GM08714 (cell line): ENCODE measurements around the gene MRO.

Experiments used
- H3K4me3 ChIP-seq: fragments of 200-500 bp; sonication (Bioruptor generic); 2 replicates; pipeline ENCODE4 v1.5.1; 2014; ENCODE audit warnings: mild to moderate bottlenecking, low read length, inconsistent platforms
- ZNF274 ChIP-seq: IDR thresholded peaks from 2 replicates; pipeline ENCODE4 v1.6.1; 2012; ENCODE audit warnings: mild to moderate bottlenecking, low read depth, low read length

The MRO gene

DNA sequence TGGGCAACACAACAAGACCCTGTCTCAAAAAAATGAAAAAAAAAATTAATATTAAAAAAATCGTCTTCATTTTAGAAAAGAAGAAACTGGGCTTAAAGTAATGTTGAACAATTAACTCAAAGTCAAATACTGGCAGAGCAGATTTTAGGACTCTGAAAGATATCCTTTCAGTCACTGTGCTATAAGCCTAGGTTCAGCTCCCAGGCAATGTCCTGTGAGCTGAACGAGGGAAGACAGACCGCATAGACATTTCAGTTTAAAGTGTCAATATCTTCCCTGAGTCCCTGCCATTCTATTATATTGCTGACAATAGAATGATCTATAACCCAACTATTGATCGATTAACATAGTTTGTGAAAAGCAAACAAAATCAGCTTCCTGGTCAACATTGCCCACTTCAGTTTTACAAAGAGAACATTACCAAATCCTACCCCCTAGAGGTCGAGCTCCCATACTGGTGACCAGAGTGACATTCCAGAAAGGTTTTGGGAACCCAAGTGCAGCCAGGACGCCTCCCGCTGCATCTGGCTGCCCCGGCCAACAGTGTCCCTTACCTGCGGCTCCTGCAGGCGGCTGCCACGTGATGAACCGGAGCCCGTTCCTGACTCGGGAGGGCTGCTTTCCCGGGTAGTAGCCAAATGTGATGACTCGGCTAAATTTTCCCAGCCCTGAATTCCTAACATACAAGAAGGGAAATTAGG lies 639 bp downstream of the MRO start:
- no peak for TF ChIP-seq ZNF274
- H3K4me3 ChIP-seq: no peak overlapping the region

DNA sequence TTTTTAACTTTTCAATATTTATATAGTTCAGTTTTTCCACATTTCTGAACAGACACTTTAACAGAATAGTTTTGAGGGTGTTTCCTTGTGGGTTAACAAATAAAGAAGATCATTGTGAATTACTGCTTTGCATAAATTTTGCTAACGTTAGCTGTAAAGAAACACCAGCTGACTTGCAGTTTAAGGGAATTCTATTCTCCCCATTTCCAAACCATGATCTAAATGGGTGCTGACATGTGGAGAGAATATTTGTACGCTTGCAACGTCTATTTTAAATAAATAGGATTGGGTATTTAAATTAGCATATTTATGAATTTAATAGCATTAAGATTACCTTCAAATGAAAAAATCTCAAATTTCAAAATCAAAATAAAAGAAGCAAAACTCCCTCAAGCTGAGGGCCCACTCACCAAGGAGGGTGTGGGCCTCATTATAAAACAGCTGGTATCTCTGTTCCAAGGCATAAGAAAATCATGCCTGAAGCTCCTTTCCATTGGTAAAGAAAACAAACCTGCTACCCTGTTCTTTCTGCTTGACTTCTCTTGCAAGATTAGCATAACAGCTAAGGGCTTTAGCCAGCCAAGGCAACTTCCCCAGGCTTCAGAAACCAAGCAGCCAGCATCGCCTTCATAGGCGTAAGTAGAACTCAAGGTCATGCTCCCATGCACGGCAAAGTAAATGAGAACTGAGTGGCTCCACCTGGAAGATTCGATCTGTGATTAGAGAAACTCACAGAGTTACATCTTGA lies 3.2 kb downstream of the MRO start:
- no peak for TF ChIP-seq ZNF274
- no peak overlapping the region for H3K4me3 ChIP-seq

DNA sequence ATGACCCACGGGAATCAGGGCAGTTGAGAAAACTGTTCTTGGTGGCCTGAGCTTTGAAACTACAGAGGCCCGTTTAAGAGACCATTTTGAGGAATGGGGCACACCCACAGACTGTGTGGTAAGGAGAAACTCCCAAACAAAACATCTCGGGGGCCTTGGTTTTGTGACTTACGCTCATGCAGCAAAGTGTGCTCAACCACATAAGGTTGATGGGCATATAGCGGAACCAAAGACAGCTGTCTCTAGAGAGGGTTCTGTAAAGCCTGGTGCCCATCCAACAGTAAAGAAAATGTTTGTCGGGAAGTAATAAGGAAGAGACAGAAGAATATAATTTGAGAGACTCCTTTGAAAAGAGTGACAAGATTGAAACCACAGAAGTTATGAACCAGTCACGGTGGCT lies 5.4 kb downstream of the MRO start:
- TF ChIP-seq ZNF274: no peak
- H3K4me3 ChIP-seq: no peak overlapping the region

DNA sequence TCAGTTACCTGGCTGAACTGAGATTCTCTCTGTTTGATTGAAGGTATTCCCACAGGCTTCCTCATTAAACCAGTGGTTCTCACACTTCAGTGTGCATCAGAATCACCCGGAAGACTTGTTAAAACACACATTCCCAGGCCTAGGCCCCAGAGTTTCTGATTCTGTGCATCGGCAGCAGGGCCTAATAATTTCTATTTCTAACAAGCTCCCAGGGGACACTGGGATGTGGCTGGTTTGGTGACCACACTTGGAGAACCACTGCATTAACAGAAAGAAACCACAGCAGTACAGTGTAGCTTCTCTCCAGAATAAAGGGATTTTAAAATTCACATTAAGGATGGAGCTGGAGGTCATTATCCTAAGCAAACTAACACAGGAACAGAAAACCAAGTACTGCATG lies 6.5 kb downstream of the MRO start:
- TF ChIP-seq ZNF274: no peak

DNA sequence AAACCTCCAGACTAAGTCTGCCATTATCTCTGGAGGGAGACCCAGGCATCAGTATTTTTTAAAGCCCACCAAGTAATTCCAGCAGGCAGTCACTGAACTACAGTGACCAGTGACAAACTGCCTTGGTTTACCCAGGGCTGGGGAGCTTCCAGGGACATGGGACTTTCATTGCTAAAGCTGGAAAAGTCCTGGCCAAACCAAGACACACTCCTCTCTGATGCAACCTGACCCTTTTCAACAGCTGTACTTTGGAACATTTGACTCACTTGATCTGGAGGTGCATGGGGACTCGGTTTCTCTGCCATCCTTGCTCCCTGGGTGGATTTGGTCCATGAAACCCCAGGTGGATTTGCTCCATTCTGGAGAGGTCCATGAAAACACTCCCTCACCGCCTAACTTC lies 7.0 kb downstream of the MRO start:
- H3K4me3 ChIP-seq: no peak overlapping the region
- no peak for TF ChIP-seq ZNF274

More for the DNA sequence above, 6.5 kb downstream of the MRO start:
- no peak overlapping the region for H3K4me3 ChIP-seq

DNA sequence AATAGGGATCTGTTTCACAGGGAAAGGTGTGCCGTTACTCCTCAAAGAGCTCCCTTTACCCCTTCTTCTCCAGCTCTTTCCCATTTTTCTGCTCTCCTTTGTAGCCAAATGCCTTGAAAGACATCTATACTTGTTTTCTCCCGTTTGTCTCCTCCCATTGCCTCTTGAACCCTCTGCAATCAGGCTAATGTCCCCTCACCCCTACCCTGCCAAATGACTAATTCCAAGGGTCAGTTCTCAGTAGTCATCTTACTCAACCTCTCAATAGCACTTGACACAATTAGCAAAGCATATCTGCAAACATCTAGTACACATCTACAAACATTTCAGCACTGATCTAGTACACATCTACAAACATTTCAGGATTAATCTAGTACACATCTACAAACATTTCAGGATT lies 12.6 kb downstream of the MRO start:
- no peak for TF ChIP-seq ZNF274
- no peak overlapping the region for H3K4me3 ChIP-seq

DNA sequence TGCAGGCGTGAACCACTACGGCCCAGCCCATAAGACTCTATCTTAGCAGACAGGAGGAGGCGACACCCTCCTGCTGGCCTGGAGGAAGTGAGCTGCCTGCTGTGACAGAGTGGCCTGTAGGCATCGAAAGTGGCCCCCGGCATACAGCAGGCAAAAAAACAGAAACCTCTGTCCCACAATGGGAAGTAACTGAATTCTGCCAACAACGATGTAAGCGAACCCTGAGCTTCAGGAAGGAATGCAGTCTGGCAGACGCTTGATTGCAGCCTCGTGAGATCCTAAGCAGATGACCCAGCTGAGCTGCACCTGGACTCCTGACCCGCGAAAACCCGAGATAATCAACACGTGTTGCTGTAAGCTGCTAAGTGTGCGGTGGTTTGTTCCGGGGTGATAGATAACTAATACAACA lies 13.6 kb downstream of the MRO start:
- H3K4me3 ChIP-seq: no peak overlapping the region
- no peak for TF ChIP-seq ZNF274

DNA sequence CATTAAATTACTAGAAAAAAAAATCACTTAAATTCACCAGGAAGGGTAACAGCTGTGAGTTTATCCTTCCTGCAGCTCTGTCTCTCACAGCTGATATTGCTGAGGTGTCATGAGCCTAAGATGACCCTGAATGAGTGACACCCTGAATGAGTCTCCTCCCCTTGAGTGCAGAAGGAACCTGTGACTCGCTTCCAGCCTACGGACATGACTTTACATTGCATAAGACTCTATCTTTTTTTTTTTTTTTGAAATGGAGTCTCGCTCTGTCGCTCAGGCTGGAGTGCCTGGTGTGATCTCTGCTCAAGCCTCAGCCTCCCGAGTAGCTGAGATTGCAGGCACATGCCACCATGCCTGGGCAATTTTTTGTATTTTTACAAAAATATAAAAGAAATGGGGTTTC lies 14.1 kb downstream of the MRO start:
- H3K4me3 ChIP-seq: no peak overlapping the region
- TF ChIP-seq ZNF274: no peak

DNA sequence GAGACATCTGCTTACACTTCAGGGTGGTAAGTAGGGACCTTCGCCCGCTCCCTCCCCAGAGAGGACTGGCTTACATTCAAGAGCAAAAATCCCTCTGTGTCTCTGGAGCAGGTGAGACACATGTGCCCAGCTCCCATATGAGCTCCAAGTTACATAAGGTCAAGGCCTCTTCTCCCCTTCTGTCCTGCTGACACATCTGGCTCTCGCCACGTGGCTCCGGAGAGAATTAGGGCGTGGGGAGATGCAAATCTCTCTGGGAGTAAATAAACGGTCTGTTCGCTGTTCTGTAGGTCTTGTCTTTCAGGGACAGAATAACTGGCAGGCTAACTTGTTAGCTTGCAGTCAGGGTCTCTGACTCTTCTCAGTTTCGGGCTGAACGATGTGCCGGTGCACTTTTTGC lies 16.2 kb downstream of the MRO start:
- TF ChIP-seq ZNF274: no peak
- H3K4me3 ChIP-seq: no peak overlapping the region

DNA sequence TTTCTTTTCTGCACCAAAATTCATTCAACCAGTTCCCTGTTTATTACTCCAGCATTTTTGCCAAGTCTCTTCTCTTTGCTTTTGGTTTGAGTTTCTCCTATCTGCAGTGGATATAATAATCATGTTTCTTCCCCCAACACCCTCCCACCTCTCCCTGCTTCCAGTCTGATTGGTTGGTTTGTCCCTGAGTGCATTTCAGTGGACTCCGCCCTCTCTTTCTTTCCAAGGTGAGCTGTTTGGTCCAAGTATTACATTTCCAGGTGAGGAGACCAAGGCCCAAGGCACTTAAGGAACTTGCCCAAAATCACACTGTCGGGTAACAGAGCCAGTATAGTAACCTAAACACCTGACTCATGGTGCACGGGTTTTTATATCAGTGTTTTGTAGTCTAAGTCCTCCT lies 17.7 kb downstream of the MRO start:
- H3K4me3 ChIP-seq: no peak overlapping the region
- no peak for TF ChIP-seq ZNF274

DNA sequence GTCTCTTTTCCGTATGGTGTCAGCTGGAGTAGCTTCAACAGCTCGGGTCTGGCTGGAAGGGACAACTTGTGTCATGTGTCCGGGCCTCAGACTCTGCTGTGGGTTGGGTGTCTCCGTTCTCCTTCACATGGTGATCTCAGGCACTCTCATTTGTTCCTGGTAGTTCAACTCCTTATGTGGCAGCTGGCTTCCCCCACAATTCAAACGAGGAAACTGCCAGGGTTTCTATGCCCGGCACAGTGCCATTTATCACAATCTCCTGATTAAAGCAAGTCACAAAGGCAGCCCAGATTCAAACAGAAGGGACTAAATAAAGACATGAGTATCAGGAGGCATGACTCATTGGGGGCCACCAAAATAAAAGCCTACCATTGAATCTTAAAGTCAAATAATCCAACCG lies 22.7 kb downstream of the MRO start:
- no peak for TF ChIP-seq ZNF274
- no peak overlapping the region for H3K4me3 ChIP-seq

DNA sequence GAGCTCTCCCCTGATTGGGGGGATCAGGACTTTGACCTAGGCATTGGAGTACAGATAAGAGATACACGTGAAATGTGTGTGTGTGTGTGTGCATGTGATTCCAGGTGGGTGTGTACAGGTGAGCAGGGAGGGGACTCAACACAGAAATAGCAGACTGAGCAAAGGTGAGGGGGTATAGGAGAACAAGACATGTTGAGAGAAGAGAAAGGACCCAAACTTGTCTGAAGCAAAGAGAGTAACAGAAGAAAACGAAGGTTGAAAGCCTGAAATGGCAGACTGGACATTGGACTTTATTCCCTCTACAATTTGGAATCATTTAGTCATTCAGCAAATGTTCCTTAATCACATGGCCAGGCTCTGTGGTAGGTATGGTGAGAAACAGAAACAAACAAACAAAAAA lies 23.3 kb downstream of the MRO start:
- no peak for TF ChIP-seq ZNF274
- H3K4me3 ChIP-seq: no peak overlapping the region

DNA sequence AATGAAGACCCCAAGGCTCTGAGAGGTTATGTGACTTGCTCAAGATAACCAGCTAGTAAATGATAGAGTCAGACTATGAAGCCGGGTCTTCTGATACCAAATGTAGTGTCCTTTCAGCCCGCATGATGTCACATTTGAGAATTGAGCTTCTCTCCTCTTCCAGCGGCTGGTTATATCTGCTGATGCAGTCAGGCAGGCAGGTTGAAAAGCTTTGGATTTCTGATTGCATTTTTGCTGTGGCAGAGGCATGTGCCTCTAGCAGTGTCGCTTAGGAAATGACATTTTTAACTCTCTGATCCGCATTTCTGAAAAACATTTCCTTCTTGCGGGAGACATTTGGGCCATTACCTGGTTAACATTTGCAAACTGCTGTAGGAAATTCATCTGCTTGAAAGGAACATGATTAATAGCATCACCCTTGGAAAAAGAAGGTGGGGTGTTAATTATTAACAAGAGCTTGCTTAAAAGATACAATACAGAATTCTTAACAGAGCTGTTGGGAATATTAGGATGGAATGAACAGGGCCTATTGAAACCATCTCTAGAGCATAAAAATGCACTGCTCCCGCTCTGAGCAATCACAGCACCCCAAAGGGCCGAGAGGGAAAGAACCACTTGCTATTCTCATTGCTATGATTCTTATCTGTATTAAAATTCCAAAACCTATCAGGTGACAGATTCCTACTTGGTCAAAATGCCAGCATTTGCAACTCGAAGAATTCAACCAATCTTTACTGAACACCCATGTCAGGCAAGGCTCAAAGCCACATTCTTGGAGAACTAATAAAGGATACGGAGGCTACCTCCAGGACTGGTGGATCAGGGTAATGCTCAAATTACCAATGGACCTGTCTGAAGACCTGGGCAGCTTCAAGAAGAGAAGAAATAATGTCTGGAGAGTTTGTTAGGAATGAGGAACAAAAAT lies 25.9 kb downstream of the MRO start:
- no peak overlapping the region for H3K4me3 ChIP-seq
- no peak for TF ChIP-seq ZNF274

DNA sequence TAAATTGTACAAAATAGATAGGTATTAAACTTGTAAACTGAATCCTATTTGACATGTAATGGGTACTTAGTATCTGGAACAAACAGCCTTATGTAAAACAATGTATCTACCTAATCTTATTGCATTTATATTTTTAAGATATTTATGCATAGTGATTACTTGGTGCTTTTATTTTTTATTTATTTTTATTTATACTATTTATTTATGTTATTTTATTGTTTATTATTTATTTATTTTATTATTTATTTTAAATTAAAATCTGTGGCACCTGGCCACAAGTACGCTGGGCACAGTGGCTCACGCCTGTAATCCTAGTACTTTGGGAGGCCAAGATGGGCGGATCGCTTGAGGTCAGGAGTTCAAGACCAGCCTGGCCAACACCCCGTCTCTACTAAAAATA lies 26.9 kb downstream of the MRO start:
- no peak overlapping the region for H3K4me3 ChIP-seq
- no peak for TF ChIP-seq ZNF274
